Measurements from ENCODE around the gene BACE2. TPM values are rescaled to one million over a fixed set of nuclear protein-coding genes. Genes with fewer than 3 reads are reported as not detected.

Gene BACE2
- total RNA-seq, 3 donors from 2014 or later (not counting 1 experiment from before 2014, with no cell fraction given) = 0.12 to 10.3 (median 0.29) TPM

DNA sequence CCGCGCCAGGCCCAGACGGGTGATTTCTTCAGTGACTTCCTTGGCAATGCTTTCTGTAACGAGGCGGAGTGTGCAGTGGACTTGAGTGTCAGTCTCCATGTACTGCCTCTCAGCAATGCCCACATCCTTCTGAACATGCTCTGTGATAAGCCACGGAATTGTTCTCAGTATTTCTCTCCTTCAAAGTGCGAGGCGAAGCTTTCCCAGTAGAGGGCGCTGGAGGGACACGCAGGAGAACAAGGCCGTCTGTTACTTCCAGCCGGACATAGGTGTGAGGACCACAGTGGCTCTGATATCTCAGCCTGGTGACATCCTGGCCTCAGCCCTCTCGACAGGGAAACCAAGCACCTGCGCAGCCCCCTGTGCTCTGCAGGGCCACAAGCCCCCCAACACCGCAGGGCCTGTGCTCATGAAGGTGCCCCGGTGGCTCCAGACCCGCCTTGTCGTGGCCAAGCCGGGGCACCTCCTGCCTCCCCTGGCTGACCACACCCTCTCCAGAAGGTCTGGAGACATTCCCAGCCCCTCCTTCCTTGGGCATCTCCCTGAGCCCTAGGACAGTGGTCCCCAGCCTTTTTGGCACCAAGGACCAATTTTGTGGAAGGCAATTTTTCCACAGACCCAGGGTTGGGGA is 46.1 kb upstream of the BACE2 start:
- no peaks in the 10 kb centered on the region for H3K4me1 Mint-ChIP-seq
- DNase-seq (peak in 1 of 2 donors; percentile 52), ATAC-seq (peak in 2 of 3 donors; percentile 59 to 60)
- TF ChIP-seq, protein P1, sequence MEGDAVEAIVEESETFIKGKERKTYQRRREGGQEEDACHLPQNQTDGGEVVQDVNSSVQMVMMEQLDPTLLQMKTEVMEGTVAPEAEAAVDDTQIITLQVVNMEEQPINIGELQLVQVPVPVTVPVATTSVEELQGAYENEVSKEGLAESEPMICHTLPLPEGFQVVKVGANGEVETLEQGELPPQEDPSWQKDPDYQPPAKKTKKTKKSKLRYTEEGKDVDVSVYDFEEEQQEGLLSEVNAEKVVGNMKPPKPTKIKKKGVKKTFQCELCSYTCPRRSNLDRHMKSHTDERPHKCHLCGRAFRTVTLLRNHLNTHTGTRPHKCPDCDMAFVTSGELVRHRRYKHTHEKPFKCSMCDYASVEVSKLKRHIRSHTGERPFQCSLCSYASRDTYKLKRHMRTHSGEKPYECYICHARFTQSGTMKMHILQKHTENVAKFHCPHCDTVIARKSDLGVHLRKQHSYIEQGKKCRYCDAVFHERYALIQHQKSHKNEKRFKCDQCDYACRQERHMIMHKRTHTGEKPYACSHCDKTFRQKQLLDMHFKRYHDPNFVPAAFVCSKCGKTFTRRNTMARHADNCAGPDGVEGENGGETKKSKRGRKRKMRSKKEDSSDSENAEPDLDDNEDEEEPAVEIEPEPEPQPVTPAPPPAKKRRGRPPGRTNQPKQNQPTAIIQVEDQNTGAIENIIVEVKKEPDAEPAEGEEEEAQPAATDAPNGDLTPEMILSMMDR (IDR thresholded peaks at IDR 0.05) = peak; percentile 35
- H3K27ac Mint-ChIP-seq = no peak overlapping the region
- Histone ChIP-seq H3K4me3 (ENCODE audit: low read length) (no peak overlapping the region), H3K36me3 (ENCODE audit: control insufficient read depth, insufficient read depth, low read length) (no peaks in the 10 kb centered on the region), H3K27me3 (ENCODE audit: control insufficient read depth, insufficient read depth, low read length) (no peaks in the 10 kb centered on the region), H3K4me1 (ENCODE audit: control insufficient read depth, insufficient read depth, low read length) (peaks cover 4% of the 10 kb centered on the region), H3K9me3 (ENCODE audit: control insufficient read depth, insufficient read depth, low read length) (no peaks in the 10 kb centered on the region), H3K27ac (ENCODE audit: low read length) (no peak overlapping the region)
- no peaks in the 10 kb centered on the region for H3K9me3 Mint-ChIP-seq
- 43% methylated on average over 19 of the region's 19 CpGs for WGBS (ENCODE audit: insufficient coverage)
- no peaks in the 10 kb centered on the region for H3K36me3 Mint-ChIP-seq
- intact Hi-C loops (cut with micrococcal nuclease) = no loop called here
- no peak overlapping the region for H3K4me3 Mint-ChIP-seq
- H3K27me3 Mint-ChIP-seq (ENCODE audit: low read depth in 2 of 2) = peaks cover 0 to 11% of the 10 kb centered on the region in 2 donors

DNA sequence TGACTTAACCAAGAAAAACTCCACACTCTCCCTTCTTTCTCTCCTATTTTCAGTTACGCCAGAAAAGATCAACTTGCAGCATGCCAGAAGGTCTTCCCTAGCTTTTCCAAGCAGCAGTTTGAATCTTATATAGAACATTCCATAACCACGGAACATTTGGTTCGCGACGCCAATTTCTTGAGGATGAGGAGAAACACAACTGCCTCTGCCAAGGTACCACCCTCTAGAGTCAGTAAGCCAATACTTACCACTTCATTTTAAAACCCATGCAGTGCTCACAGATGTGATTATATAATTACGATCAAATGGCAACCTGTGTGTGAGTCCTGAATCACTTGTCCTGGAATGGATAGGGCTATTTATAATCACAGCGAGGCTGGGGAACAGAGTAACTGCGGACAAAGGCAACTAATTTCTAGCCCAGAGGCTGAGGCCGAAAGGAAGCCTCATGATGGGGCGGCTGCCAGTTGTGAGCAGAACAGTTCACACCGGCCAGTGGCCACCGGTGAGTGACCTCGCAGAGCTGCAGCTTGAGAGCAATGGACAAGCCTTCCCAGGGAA is 43.2 kb upstream of the BACE2 start:
- Histone ChIP-seq H3K27ac (ENCODE audit: low read length) (no peak overlapping the region), H3K9me3 (ENCODE audit: control insufficient read depth, insufficient read depth, low read length) (peaks cover 3% of the 10 kb centered on the region), H3K4me1 (ENCODE audit: control insufficient read depth, insufficient read depth, low read length) (peaks cover 4% of the 10 kb centered on the region), H3K4me3 (ENCODE audit: low read length) (no peak overlapping the region), H3K36me3 (ENCODE audit: control insufficient read depth, insufficient read depth, low read length) (no peaks in the 10 kb centered on the region), H3K27me3 (ENCODE audit: control insufficient read depth, insufficient read depth, low read length) (no peaks in the 10 kb centered on the region)
- intact Hi-C loops (cut with micrococcal nuclease) = no loop called here
- no peaks in the 10 kb centered on the region for H3K36me3 Mint-ChIP-seq
- peaks cover 3 to 24% of the 10 kb centered on the region in 2 donors for H3K27me3 Mint-ChIP-seq (ENCODE audit: low read depth in 2 of 2)
- H3K9me3 Mint-ChIP-seq = no peaks in the 10 kb centered on the region
- H3K27ac Mint-ChIP-seq = no peak overlapping the region
- H3K4me3 Mint-ChIP-seq = no peak overlapping the region
- DNase-seq = no peak
- 93% methylated on average over 13 of the region's 13 CpGs for WGBS (ENCODE audit: insufficient coverage)
- H3K4me1 Mint-ChIP-seq = no peaks in the 10 kb centered on the region
- TF ChIP-seq, protein P1 (IDR thresholded peaks at IDR 0.05) = no peak
- no peak for ATAC-seq

DNA sequence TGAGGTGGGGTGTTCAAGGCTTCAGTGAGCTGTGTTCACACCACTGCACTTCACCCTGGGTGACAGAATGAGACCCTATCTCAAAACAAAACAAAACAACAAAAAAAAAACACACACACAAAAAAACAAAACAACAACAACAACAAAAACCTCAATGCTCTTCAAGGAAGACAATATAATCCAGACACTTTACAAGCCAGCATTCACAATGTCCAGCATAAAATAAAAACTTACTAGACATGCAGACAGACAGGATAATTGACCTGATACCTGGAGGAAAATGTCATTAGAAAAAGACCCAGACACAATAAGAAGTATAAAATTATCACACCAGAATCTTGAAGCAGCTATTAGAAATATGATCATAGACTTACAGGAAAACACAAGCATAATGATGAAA is 39.0 kb upstream of the BACE2 start:
- no peak for DNase-seq
- TF ChIP-seq, protein P1 (IDR thresholded peaks at IDR 0.05) = no peak
- Histone ChIP-seq H3K36me3 (ENCODE audit: control insufficient read depth, insufficient read depth, low read length) (no peaks in the 10 kb centered on the region), H3K4me3 (ENCODE audit: low read length) (no peak overlapping the region), H3K27me3 (ENCODE audit: control insufficient read depth, insufficient read depth, low read length) (no peaks in the 10 kb centered on the region), H3K27ac (ENCODE audit: low read length) (no peak overlapping the region), H3K9me3 (ENCODE audit: control insufficient read depth, insufficient read depth, low read length) (peaks cover 3% of the 10 kb centered on the region), H3K4me1 (ENCODE audit: control insufficient read depth, insufficient read depth, low read length) (no peaks in the 10 kb centered on the region)
- no peaks in the 10 kb centered on the region for H3K4me1 Mint-ChIP-seq
- peaks cover 3 to 14% of the 10 kb centered on the region in 2 donors for H3K27me3 Mint-ChIP-seq (ENCODE audit: low read depth in 2 of 2)
- H3K36me3 Mint-ChIP-seq = no peaks in the 10 kb centered on the region
- no peak overlapping the region for H3K4me3 Mint-ChIP-seq
- no peak overlapping the region for H3K27ac Mint-ChIP-seq
- intact Hi-C loops (cut with micrococcal nuclease) = no loop called here
- no peak for ATAC-seq
- H3K9me3 Mint-ChIP-seq = no peaks in the 10 kb centered on the region

DNA sequence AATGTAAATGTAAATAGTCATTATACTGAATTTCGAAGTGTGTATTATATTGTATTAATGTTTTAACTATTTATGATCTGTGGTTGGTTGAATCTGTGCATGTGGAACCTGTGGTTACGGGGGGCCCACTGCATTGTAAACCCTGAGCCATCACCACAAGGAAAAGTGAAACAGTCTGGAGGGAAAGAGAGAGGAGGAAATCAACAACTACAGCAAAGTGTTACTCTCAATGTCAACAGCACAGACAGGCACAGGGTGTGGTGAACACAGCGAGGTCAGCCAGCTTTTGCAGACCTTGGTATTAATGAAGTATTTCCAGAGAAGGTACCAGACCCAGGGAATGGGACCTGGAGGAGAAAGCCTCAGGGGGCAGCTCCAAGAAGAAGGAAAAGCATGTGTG is 37.1 kb upstream of the BACE2 start:
- Histone ChIP-seq H3K4me3 (ENCODE audit: low read length) (no peak overlapping the region), H3K36me3 (ENCODE audit: control insufficient read depth, insufficient read depth, low read length) (no peaks in the 10 kb centered on the region), H3K9me3 (ENCODE audit: control insufficient read depth, insufficient read depth, low read length) (peaks cover 3% of the 10 kb centered on the region), H3K27me3 (ENCODE audit: control insufficient read depth, insufficient read depth, low read length) (no peaks in the 10 kb centered on the region), H3K4me1 (ENCODE audit: control insufficient read depth, insufficient read depth, low read length) (no peaks in the 10 kb centered on the region), H3K27ac (ENCODE audit: low read length) (no peak overlapping the region)
- TF ChIP-seq, protein P1 (IDR thresholded peaks at IDR 0.05) = no peak
- no peak for ATAC-seq
- no peak overlapping the region for H3K27ac Mint-ChIP-seq
- DNase-seq = no peak
- no peaks in the 10 kb centered on the region for H3K36me3 Mint-ChIP-seq
- H3K9me3 Mint-ChIP-seq = no peaks in the 10 kb centered on the region
- intact Hi-C loops (cut with micrococcal nuclease) = no loop called here
- H3K4me1 Mint-ChIP-seq = no peaks in the 10 kb centered on the region
- H3K27me3 Mint-ChIP-seq (ENCODE audit: low read depth in 2 of 2) = peaks cover 3 to 24% of the 10 kb centered on the region in 2 donors
- H3K4me3 Mint-ChIP-seq = no peak overlapping the region
- 5% methylated on average over 2 of the region's 3 CpGs for WGBS (ENCODE audit: insufficient coverage)

Data from natural killer cell (primary cell).